Forelimb muscle (tissue), 1 donor: ENCODE data around the gene GPNMB. TPM values are rescaled to one million over a fixed set of nuclear protein-coding genes. Genes with fewer than 3 reads are reported as not detected.
"Not testable (repeated sequence)": the region's sequence is repeated elsewhere in the genome, so short reads cannot be mapped to it uniquely, and the experiment has no call there.

Experiments used
- DNase-seq: peaks from one replicate; pipeline ENCODE4 v3.0.0-alpha.2; 2013; ENCODE audit warnings: low read depth
- polyA plus RNA-seq: library from polyadenylated mRNA; unstranded; fragments of 120-200 nt; gene quantifications from one replicate; pipeline ENCODE4 v1.2.1, GENCODE V29; 2013; ENCODE audit not compliant: insufficient read length

The GPNMB gene
- polyA plus RNA-seq, result 38.0 TPM

- DNase-seq, result no peak
These were observed at the start of gene GPNMB for GRCh38 chr7:23246555-23246954. TSS of gene GPNMB (plus strand) at chr7:23246775. CDS start at chr7:23246858, 83 bp downstream.

GRCh38 chr7:23197745-23198144 is 48.8 kb upstream of the GPNMB start:
- DNase-seq, result not testable (repeated sequence)

- no peak for DNase-seq
These were observed 46.2 kb upstream of the GPNMB start for GRCh38 chr7:23200331-23200730.

- DNase-seq, result no peak
These were observed 42.3 kb upstream of the GPNMB start for GRCh38 chr7:23204241-23204640.

- no peak for DNase-seq
These were observed 41.0 kb upstream of the GPNMB start for GRCh38 chr7:23205577-23205908.

DNA sequence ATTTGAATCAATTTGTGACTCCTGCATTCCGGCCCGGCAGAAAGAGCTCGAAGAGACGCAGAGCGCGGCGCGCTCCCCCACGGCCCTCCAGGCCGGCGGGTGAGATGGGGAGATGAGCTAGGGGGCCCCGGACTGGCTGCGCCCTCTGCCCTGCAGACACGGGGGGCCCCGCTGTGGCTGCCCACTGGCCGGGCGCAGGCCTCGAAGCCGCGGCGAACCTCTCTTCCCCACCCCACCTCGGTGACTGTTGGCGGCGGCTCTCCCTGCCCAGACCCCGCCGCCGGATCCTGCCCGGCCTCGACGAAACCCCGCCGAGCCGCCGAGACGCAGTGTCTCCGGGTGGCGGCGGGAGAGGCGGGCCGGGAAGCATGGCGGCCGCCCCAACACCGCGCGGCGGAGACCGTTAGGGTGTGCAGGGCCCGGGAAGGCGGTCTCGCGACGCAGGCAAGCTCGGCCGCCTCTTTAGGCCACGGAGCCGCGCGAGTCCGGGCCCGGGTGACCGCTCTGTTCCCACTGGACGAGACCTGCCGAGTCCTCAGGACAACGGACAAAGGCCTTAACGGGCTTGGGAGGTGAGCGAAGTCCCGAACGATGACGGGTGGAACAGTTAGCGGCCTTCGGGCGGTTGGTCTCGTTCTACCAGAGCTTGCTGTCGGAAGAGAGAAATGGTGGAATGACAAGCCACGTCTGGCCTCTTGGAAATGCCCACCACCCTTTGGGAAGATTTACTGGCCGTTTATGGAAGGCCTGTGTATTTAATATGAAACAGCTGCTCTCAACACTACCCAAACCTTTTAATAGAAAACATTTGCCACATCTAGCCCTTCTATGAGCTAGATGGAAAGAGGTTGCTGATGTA is 40.4 kb upstream of the GPNMB start:
- no peak for DNase-seq

DNA sequence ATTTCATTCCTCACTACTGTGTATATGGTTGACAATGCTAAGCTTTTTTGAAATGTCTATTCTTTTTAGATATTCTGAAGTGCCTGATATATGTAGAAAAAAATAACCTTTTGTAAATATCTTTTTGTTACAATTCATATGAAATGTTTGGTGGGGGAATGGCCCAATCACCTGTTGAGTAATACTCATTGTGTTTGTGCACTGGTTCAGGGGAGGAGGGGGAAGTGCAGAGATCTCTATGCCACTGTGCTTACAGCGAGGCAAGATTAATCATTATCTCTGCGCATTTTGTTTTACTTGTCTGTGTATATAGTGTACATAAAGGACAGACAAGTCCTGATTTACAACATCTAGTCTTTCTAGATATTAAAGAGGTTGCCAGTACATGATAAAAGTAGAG is 39.6 kb upstream of the GPNMB start:
- DNase-seq, result no peak

DNA sequence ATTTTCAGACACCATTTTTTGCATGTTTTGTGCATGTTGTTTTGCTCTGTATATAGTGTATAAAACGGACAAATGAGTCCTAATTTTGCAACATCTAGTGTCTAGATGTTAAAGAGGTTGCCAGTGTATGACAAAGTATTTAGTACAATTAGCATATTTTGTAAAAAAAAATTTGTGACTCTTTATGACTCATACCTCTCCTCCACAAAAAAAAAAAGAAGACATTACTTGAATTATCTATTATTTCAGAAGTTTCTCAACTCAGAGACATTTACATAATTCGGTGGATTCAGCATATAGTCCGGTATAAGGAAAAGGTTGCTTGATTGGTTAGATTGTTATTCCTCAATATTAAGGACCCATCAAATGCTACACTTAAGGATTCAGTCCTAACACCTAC is 38.7 kb upstream of the GPNMB start:
- no peak for DNase-seq

GRCh38 chr7:23208316-23208715 is 38.3 kb upstream of the GPNMB start:
- DNase-seq, result no peak

DNA sequence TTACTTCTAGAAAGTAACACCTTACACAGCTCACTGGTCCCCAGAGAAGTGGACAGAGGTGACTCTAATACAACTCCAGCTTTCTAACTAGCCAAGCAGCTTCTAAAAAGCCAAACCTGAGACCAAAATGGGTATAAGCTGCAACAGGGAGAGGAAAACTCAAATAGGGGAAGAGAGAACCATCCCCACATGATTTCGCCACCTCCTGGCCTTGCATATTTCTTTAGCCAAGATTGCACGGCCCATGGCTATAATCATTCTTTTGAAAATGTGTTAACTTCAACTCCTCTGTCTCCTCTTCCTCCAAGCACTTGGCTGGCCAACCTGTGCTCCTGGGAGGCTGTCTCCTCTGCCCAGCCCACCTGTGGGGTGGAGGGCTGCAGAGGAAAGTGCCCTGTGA is 36.1 kb upstream of the GPNMB start:
- DNase-seq, result no peak

DNA sequence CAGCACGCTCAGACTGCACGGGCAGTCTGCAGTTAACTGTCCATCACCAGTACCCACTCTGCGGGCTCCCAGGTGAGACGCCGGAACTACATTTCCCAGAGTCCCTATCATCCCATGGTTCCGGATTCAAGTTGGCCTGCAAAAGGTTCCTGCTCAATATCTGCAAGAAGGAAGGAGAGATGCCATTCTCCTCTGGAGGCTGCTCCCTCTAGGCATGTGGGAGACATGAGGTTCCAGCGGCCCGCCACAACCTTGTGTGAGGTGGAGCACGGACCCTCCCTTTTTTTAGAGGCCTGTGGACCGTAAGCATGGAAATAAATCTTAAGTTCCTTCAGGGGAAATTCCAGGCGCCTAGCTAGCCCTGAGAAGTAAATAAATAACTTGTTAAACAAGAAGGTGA is 35.0 kb upstream of the GPNMB start:
- DNase-seq, result no peak

- DNase-seq, result no peak
These were observed 34.2 kb upstream of the GPNMB start for GRCh38 chr7:23212395-23212794.

- no peak for DNase-seq
These were observed 33.7 kb upstream of the GPNMB start for GRCh38 chr7:23212841-23213240.

GRCh38 chr7:23213755-23214154 is 32.8 kb upstream of the GPNMB start:
- DNase-seq, result no peak

DNA sequence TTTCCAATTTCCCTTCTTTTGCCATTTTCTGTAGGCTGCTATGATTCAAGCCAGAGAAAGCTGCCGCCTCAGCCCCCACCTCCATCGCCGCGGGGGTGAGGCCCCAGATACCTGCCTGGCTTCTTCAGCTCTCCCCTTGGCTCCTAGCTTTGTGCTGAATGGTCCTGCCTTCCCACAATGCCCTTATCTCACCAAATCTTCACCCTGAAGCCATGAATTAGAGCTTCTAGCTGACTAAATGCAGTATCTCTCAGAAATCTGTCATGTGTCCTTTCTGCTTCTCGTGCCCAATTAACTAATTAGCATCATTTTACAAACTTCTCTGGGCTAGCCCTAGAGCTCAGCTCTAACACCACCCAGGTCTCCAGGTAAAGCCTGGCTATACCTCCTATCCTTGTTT is 32.2 kb upstream of the GPNMB start:
- DNase-seq, result no peak

DNA sequence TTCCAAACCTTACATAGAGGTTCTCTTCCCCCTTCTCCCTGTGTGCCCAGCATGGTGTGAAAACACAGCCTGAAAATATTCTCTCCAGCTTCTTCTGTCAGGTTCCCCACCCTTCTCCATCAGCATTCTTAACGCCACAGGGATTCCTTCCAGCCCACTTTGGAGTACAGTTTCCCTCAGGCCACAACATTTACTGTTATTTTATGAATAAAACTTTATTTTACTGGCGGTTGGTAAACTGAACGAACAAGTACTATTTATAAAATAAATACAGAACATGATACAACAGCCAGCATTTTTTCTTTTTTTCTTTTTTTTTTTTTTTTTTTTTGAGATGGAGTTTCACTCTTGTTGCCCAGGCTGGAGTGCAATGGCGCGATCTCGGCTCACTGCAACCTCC is 31.6 kb upstream of the GPNMB start:
- DNase-seq, result no peak

- no peak for DNase-seq
These were observed 30.6 kb upstream of the GPNMB start for GRCh38 chr7:23216021-23216420.

DNA sequence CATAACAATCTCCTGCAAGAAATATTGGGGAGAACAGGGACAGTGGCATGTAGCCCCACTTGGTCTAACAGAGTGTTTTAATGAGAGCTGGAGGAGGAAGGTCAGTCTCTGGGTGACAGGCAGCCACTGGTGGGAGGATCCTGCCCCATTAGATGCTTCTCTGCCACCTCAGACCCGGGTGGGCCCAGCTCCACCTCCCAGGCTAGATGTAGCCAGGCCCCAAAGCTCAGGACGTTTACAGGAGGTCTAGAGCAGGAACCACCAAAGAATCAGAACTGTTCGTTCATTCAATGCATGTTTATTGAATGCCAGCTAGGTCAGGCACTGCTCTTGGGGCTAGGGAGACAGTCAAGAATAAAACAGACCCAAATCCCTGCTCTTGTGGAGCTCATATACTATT is 28.4 kb upstream of the GPNMB start:
- no peak for DNase-seq

GRCh38 chr7:23220690-23221305 is 25.8 kb upstream of the GPNMB start:
- DNase-seq, result no peak

GRCh38 chr7:23222439-23223030 is 24.0 kb upstream of the GPNMB start:
- no peak for DNase-seq

DNA sequence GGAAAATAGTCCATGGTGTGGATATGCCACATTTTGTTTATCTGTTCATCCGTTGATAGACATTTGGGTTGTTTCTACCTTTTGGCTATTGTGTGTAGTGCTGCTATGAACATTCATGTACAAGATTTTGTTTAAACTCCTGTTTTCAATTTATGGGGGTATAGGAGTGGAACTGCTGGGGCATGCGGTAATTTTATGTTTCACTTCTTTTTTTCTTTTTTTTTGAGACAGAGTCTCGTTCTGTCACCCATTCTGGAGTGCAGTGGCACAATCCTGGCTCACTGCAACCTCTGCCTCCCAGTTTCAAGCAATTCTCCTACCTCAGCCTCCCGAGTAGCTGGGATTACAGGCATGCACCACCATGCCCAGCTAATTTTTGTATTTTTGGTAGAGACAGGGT is 22.2 kb upstream of the GPNMB start:
- not testable (repeated sequence) for DNase-seq

DNA sequence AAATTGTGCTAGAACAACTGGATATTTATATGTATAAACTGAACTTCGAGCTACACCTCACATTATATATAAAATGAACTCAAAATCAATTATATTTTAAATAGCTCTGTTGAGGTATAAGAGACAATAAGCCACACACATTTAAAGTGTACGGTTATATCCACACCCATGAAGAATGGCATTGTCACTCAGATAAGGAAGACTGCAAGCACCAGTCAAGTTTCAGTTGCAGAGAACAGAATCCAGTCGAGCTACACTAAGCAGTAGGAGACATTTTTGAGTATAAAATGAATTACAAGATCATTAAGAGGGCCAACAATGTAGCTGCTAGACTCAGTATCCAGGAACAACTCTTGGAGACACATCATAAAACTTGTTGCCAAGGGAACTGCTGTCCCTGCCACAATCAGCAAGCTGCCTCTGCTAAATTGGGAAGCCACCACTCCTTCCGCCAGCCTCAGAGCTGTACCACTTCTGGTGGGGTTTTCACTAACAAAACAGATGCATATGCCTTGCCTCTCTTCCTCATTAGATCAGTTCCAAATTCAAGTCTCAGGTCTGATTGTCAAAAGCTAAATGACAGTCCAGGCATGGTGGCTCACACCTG is 19.6 kb upstream of the GPNMB start:
- DNase-seq, result no peak

DNA sequence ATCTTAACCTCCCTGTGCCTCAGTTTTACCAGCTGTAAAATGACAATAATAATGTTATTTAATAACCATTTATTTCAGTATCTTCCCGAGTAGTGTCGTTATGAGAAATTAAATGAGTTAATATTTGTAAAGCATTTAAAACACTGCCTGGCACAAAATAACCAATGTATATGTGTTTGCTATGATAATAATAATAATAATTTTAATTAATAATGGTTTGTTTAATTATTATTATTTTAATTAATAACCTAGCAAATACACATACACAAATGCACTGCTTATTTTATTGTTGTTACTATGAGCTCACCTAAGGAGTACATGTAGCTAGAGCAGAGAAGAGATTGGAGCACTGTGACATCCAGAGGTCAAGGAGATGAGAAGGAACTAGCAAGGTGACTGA is 18.2 kb upstream of the GPNMB start:
- no peak for DNase-seq
